GM21528 (cell line): ENCODE measurements around the gene ZNF311.
"Not testable (repeated sequence)": the region's sequence is repeated elsewhere in the genome, so short reads cannot be mapped to it uniquely, and the experiment has no call there.

Experiments used
- ATAC-seq: cut with Tn5 transposase; IDR thresholded peaks from one replicate; pipeline ENCODE4 v1.9.1; 2021; ENCODE audit warnings: mild to moderate bottlenecking, moderate library complexity; ENCODE audit not compliant: unreplicated experiment, low FRiP score

ZNF311 gene

GRCh38 chr6:28983838-28984237 lies 21.3 kb downstream of the ZNF311 start:
- ATAC-seq = no peak

- ATAC-seq = no peak
Measured at GRCh38 chr6:28982476-28983266, 22.4 kb downstream of the ZNF311 start.

- ATAC-seq = peak; percentile 55
Measured at GRCh38 chr6:28981833-28982475, 23.2 kb downstream of the ZNF311 start.

GRCh38 chr6:28981431-28981832 lies 23.7 kb downstream of the ZNF311 start:
- peak; percentile 42 for ATAC-seq

- peak; percentile 35 for ATAC-seq
Measured at GRCh38 chr6:28980852-28981430, 24.2 kb downstream of the ZNF311 start.

- no peak for ATAC-seq
Measured at GRCh38 chr6:28980137-28980851, 24.8 kb downstream of the ZNF311 start.

- no peak for ATAC-seq
Measured at GRCh38 chr6:28979679-28980078, 25.4 kb downstream of the ZNF311 start.

GRCh38 chr6:28978959-28979561 lies 26.1 kb downstream of the ZNF311 start:
- no peak for ATAC-seq

- ATAC-seq = no peak
Measured at GRCh38 chr6:28978133-28978491, 27.0 kb downstream of the ZNF311 start.

- ATAC-seq = no peak
Measured at GRCh38 chr6:28977341-28978132, 27.6 kb downstream of the ZNF311 start.

GRCh38 chr6:28976677-28977076 lies 28.4 kb downstream of the ZNF311 start:
- no peak for ATAC-seq

GRCh38 chr6:28974505-28974904 lies 30.6 kb downstream of the ZNF311 start:
- ATAC-seq = no peak

- ATAC-seq = not testable (repeated sequence)
Measured at GRCh38 chr6:28970056-28970455, 35.1 kb downstream of the ZNF311 start.

- ATAC-seq = no peak
Measured at GRCh38 chr6:28969129-28969528, 36.0 kb downstream of the ZNF311 start.

- no peak for ATAC-seq
Measured at GRCh38 chr6:28968476-28968875, 36.6 kb downstream of the ZNF311 start.

GRCh38 chr6:28965706-28966105 lies 39.4 kb downstream of the ZNF311 start:
- ATAC-seq = no peak

- ATAC-seq = no peak
Measured at GRCh38 chr6:28960846-28961500, 44.1 kb downstream of the ZNF311 start.

GRCh38 chr6:28958561-28959243 lies 46.4 kb downstream of the ZNF311 start:
- not testable (repeated sequence) for ATAC-seq

- ATAC-seq = not testable (repeated sequence)
Measured at GRCh38 chr6:28957795-28958314, 47.3 kb downstream of the ZNF311 start.
